ENCODE data around the gene TK2.
A peak's percentile ranks its signal among the peaks of the same experiment; 100 is the strongest.
"Not testable (repeated sequence)": the region's sequence is repeated elsewhere in the genome, so short reads cannot be mapped to it uniquely, and the experiment has no call there.

The TK2 gene

DNA sequence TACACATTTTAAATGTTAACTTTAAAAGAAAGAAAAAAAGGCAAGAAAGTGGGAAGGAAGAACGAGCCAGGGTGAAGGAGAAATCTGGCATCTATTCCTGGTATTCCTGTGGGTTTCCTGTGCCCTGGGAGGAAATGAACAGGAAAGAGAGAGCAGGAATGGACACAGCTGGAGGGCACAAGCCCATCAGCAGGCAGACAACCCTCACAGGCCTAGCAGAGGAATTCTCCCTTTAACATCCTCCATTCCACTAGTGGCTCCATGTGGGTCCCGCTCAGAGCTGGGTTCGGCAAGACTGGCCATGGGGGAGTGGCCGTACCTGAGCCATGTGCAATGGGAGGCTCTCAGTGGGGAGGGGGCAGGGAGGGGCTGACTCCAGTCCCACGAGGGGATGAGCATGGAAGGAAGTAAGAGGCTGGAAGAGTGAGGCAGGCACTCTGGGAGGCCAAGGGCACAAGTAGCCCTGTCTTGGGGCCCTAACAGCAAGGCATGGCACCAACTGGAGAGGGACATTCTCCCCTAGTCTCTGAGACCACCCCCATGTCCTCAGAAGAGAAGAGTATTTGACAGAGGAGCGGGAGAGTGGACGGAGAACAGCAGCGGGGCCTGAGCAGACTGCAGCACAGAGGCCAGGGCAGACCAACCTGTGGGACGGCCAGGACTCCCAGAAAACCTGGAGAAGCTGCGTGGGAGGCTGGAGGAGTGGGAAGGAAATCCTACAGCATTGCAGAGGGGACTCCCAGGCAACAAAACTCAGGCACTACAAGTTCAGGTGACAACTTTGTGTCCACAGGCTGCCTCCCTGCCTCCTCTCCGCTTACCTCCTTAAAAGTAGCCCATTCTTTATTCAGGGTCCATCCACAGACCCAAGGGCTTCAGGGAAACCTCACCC lies 30.2 kb downstream of the TK2 start:
- DNase-seq (ENCODE audit: low read depth) = no peak

DNA sequence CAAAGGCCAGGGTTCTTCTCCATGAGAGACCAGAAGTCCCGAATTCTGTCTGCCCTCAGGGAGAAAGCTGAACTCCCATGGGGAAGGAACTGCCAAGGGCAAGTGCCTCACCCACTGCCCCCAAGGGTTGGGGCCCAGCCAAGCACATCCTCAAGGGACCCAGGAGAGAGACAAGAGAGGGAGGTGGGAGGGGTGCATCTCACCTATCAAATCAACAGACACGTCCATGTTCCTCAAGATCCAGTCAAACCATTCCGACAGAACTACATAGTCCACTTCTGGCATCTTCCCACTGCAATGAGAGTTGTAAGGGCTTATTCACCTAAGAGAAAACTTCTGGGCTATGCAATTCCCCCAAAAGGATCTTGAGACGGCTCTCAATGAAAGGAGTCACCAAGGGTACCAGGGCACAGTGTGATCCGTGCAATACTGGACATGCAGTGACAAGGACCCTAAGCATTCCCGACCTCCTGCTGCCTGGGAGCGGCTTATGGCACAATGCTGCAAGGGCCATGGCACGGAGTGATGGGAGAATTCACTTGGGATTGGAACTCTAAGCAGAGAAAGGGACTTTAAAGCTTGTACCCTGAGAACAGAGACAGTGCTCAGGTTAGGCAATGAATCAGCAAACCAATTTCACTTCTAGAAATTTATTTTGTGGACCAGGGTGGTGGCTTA lies 32.2 kb downstream of the TK2 start:
- DNase-seq (ENCODE audit: low read depth) = no peak

GRCh38 chr16:66516808-66517585 lies 32.9 kb downstream of the TK2 start:
- peak; percentile 98 for DNase-seq (ENCODE audit: low read depth)

DNA sequence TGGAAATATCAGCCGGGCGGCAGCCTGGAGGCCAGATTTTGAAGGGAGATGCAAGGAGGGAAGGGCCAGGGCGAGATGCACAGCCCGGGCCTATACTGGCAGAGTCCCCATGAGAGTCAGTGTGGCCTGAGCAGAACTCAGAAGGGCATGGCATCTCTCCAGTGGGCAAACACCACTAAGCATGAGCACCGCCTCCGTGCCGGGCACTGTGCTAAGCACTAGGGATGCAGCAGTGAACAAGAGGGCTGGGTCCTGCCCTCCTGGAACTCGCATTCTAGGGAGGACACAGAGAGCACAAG lies 33.5 kb downstream of the TK2 start:
- DNase-seq (ENCODE audit: low read depth) = no peak

DNA sequence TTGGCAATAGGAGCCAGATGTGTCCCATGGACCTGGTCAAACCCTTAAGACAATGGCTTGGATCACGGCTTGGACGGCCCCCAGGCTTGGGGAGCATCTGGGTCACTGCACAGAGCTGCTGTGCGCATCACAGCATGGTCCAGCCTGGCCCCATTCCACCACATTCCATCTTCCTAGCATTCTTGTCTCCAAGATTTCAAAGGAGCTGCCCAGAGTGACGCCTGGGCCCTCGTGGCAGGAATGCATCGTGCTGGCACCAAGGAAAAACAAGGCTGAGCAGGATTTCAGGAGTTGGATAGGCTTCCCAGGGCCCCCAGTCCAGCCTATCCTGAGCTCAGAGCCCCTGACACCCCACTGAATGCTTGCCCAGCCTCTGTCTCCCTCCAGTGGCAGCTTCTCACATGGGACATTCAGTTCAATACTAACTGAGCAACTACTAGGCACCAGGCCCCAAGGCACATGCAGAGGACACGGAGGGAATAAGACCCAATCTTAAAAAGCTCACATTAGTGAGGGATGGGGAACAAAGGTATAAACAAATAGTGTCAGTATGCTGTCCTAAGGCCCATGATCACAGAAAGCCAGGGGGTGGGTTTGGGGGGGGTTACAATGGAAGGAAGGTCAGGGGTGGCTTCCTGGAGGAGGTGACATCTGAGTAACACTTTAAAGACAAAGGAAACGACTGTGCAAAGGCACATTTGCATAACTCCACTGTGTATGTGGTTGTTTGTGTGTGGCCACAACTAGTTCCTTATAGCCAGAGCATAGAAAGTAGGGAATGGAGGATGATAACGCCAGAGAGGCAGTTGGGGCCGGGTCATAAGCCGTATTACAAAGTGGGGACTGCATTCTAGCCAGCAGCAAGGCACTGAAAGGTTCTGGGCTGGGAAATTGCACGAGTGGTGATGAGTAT lies 34.1 kb downstream of the TK2 start:
- DNase-seq (ENCODE audit: low read depth) = peak; percentile 85

DNA sequence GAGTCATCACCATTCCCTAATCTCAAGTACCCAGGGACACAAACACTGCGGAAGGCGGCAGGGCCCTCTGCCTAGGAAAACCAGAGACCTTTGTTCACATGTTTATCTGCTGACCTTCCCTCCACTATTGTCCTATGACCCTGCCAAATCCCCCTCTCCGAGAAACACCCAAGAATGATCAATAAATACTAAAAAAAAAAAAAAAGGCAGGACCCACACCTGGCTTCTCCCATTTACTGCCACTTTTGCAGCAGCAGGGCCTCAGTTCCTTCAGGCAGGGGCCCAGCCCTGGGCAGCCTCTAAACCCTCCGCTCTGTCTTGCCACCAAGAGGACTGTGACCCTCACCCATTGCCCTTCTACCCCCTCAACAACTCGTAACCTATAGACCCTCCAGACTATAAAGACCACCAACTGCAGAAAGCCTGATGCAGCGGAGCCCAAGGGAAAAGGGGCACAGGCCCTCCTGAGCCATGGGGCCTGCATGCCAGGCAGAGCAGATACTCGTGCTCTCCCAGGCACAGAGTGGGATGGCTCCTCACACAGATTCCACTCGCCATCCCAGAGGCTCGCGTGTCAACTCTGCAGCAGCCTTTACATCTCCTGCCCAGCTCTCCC lies 34.8 kb downstream of the TK2 start:
- not testable (repeated sequence) for DNase-seq (ENCODE audit: low read depth)

- DNase-seq (ENCODE audit: low read depth) = not testable (repeated sequence)
Observed at GRCh38 chr16:66514391-66514790, 35.5 kb downstream of the TK2 start.

GRCh38 chr16:66513111-66513723 lies 36.7 kb downstream of the TK2 start:
- DNase-seq (ENCODE audit: low read depth) = no peak

DNA sequence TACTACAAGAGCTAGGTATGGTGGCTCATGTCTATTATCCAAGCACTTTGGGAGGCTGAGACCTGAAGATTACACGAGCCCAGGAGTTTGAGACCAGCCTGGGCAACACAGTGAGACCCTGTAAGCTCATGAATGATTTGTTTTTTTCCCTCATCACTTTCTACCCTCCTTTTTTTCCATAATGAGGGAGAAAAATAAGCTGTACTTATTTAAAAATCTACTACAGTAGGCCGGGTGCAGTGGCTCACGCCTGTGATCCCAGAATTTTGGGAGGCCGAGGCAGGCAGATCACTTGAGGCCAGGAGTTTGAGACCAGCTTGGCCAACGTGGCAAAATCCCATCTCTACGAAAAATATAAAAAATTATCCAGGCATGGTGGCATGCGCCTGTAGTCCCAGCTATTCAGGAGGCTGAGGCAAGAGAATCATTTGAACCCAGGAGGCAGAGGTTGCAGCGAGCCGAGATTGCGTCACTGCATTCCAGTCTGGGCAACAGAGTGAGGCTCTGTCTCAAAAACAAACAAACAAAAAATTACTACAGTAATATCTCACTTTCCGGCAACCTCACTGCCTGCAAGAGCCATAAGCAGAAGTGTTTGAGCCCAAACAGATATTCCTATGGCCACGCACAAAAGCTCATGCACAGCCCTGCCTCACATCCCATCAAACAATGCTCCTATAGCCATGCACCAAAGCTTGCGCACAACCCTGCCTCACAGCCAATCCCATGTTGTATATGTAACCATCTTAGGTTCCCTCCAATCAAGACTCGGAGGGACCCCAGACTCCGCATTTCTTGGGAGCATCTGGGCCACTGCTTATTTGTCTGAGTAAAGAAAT lies 37.4 kb downstream of the TK2 start:
- peak; percentile 71 for DNase-seq (ENCODE audit: low read depth)

DNA sequence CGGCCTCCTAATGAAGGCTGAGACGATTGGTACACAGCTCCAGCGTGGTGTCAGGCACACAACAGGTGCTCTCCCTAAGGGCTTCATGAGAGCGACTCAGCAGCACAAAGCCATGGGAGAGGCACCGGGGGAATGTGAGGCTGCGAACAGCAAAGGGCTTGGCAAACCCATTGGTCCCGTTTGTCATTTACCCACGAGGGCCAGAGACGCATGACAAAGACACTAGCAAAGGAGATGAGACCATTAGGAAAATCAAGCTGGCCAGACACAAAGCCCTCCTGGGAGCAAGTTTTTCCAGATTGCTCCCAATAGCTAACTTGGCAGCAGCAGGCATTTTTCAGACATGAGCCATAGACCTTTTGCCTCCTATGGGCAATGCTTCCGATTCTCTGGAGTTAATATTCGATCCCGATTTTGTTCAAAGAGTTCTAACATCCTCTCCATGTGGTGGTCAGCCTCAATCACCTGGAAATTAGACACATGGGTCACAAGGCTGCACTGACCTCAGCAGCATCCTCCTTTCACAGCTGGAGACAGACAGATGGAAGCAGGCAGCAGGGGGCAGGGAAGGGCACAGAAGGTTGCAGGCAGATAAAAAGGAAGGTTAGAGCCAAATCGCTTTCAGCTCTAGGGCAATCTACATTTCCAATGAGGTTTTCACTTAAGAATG lies 38.2 kb downstream of the TK2 start:
- DNase-seq (ENCODE audit: low read depth) = peak; percentile 80

DNA sequence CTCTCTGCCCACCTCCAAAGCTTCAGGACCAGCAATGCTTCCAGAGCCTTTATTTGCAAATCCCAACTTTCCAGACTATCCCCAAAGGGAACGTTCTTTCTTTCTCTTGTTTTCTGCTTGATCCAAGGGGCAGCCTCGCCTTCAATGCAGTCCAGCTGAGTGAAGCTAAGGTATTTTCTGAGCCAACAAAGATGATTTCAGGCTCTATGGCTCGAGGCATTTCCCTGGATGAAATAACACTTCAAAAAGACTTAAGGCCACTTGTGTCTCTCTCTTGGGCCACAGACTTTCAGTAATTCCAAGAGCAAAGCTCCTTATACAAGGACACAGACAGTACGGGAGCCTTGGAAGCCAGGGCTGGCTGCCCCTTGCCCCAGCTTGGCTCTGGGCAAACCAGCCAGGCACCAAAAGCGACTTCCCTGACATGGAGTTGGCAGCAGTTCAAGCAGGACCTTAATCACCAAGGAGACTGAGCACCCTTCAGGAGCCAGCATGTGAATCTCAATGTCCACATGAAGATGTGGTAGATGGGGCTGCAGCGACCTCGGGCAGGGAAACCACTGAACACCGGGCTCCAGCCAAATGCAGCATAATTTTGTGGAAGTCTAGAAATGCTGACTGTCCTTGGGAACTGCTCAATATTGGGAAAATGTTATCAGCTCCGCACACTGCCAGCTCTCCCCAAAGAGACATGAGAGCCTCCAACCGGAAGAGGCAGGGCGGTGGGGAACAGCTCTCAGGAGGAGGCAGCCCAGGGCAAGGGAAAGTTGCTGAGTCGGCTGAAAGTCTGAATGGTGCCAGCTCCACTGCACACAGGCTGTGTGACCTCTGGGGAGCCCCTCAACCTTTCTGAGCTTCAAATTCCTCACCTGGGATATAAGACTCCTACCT lies 39.0 kb downstream of the TK2 start:
- no peak for DNase-seq (ENCODE audit: low read depth)

- DNase-seq (ENCODE audit: low read depth) = no peak
Observed at GRCh38 chr16:66510298-66510697, 39.6 kb downstream of the TK2 start.

GRCh38 chr16:66509576-66509975 lies 40.3 kb downstream of the TK2 start:
- no peak for DNase-seq (ENCODE audit: low read depth)

- no peak for DNase-seq (ENCODE audit: low read depth)
Observed at GRCh38 chr16:66508914-66509496, 40.9 kb downstream of the TK2 start.

DNA sequence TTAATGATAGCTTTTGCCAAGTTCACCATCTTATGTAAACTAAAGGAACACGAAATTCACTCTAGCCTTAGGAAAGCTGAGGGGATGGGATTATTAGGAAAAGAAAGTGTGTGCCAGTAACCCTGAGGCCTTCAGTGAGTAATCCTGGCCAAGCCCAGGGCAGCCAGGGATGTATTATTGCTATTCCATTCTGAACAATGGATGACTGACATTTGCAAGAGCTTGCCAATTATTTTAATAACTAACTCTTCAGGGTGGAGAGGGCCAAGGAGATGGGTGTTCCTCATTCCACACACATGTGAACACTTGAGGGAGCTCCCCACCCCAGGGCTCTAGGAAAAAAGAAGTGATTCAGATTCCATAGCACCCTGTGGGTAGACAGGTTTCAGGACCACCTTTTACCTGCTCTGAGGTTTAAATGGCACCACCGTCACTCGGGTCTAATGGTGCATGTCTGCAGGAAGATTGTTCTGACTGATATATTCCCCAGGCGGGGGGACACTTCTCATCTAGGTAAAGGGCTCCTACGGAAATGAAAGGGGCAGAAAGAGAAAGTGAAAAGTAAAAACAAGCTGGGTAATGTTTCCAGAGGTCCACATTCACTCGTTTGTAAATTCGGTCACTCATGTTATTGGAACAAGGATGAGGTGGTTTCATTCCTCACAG lies 41.5 kb downstream of the TK2 start:
- DNase-seq (ENCODE audit: low read depth) = peak; percentile 59

- no peak for DNase-seq (ENCODE audit: low read depth)
Observed at GRCh38 chr16:66507731-66508239, 42.1 kb downstream of the TK2 start.

DNA sequence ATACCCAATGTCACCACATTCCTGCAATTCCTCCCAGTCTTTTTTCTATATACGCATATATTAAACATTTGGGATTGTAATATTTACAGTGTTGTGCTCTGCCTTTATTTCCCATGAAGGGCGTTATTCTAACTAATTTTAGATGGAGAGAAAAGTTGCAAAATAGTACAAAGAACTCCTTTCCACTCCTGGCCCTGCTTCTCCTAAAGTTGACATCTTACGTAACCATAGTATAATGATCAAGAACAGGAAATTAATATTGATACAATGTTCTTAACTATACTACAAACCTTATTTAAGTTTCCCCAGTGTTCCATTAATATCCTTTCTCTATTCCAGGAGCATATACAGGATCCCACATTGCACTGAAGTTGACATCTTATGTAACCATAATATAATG lies 46.3 kb downstream of the TK2 start:
- DNase-seq (ENCODE audit: low read depth) = no peak
